ENCODE data around the gene CD300LD. TPM values are rescaled to one million over a fixed set of nuclear protein-coding genes. Genes with fewer than 3 reads are reported as not detected.

CD300LD gene
- total and polyA plus RNA-seq, 2 of the 8 experiments (the other 6 are each of a cell fraction or from before 2014, with no cell fraction given), result not detected

GRCh38 chr17:74568106-74568873 lies 23.8 kb downstream of the CD300LD start:
- H2AFZ ChIP-seq (ENCODE audit: low read length), result no peak overlapping the region
- H4K91ac ChIP-seq (replicated peaks; ENCODE audit: insufficient read length, low read length), result peak overlapping the region; percentile 87
- H3K18ac ChIP-seq (ENCODE audit: extremely low read depth, low read length), result no peak overlapping the region
- peaks cover 0 to 3% (median 2%) of the 10 kb centered on the region in 4 experiments; a peak in 3 of 7 replicates for H3K4me1 ChIP-seq (replicated peaks in 1 of 4; ENCODE audit: control insufficient read depth in 3 of 4, insufficient read depth in 4 of 4, low read length in 3 of 4)
- FAIRE-seq (no peak), DNase-seq (ENCODE audit: low read depth in 1 of 2, low spot score in 2 of 2) (no peak)
- peak overlapping the region; percentile 91; the same call in 1 of the 2 replicates for H2BK12ac ChIP-seq (ENCODE audit: low read depth, low read length)
- ChIA-PET CTCF (ENCODE audit: partially characterized antibody) (interaction anchor here (0.6 to 4.2 kb wide), 6 partner anchors 9 to 1251 kb away, joined by 3 to 33 read pairs (median 15); no protein-coding TSS in a partner anchor), POLR2A (ENCODE audit: partially characterized antibody) (interaction anchor here (0.6 kb wide), 1 partner anchor 13 kb away, joined by 3 read pairs; no protein-coding TSS in a partner anchor)
- H3K4me2 ChIP-seq (ENCODE audit: insufficient read depth in 1 of 2, low read depth in 2 of 2, low read length in 2 of 2), result no peak overlapping the region; a peak in 1 of 4 replicates
- no peaks in the 10 kb centered on the region for H3K9me3 ChIP-seq (ENCODE audit: insufficient read depth in 2 of 2, low read depth in 1 of 2, low read length in 1 of 2)
- H3K27me3 ChIP-seq (replicated peaks in 1 of 4; ENCODE audit: control insufficient read depth in 3 of 4, extremely low read depth in 1 of 4, insufficient read depth in 3 of 4, low read length in 3 of 4), result peaks cover 0 to 2% (median under 1%) of the 10 kb centered on the region in 4 experiments; a peak in 1 of 7 replicates
- no peak overlapping the region for H3K14ac ChIP-seq (ENCODE audit: insufficient read length)
- H2BK20ac ChIP-seq (ENCODE audit: low read length), result peak overlapping the region; percentile 52; the same call in 1 of the 2 replicates
- peaks cover 13% of the 10 kb centered on the region for H3K23me2 ChIP-seq (ENCODE audit: low read depth, low read length)
- H3K4me3 ChIP-seq (ENCODE audit: extremely low read depth in 1 of 4, insufficient read depth in 2 of 4, low read depth in 3 of 4, low read length in 4 of 4), result no peak overlapping the region
- H4K5ac ChIP-seq (ENCODE audit: insufficient read length, low read depth, low read length), result no peak overlapping the region
- TF ChIP-seq BACH1 (IDR thresholded peaks at IDR 0.05; ENCODE audit: low read length) (no peak), ZNF274 (IDR thresholded peaks at IDR 0.05; ENCODE audit: borderline replicate concordance, extremely low read depth, low read length) (no peak), POLR2A (IDR thresholded peaks at IDR 0.05; ENCODE audit: control extremely low read depth in 1 of 2, low read depth in 2 of 2, low read length in 2 of 2) (no peak), SAP30 (IDR thresholded peaks at IDR 0.05; ENCODE audit: insufficient read depth, insufficient replicate concordance, low read length) (no peak), SRF (IDR thresholded peaks at IDR 0.05; ENCODE audit: low read depth, low read length) (no peak), POLR2AphosphoS5 (IDR thresholded peaks at IDR 0.05; ENCODE audit: low read depth, low read length) (no peak)
- H2AK5ac ChIP-seq (ENCODE audit: low read depth, low read length), result peak overlapping the region; percentile 79
- H4K20me1 ChIP-seq (replicated peaks in 1 of 2; ENCODE audit: control insufficient read depth in 1 of 2, insufficient read depth in 2 of 2, low read length in 2 of 2), result peaks cover 0 to 12% of the 10 kb centered on the region in 2 experiments
- no peak overlapping the region for H4K8ac ChIP-seq (ENCODE audit: extremely low read depth, insufficient read depth, low read length)
- H3K23ac ChIP-seq (ENCODE audit: insufficient read length), result no peak overlapping the region
- no peak overlapping the region; the same call in 1 of the 2 replicates for H2BK5ac ChIP-seq (ENCODE audit: low read depth, low read length)
- peak overlapping the region; percentile 95 for H3K56ac ChIP-seq (replicated peaks; ENCODE audit: insufficient read length, low read depth, low read length)
- H3K9ac ChIP-seq (replicated peaks in 1 of 4; ENCODE audit: extremely low read depth in 1 of 4, low read depth in 3 of 4, low read length in 3 of 4), result no peak overlapping the region; a peak in 1 of 7 replicates
- no peaks in the 10 kb centered on the region for H3K36me3 ChIP-seq (ENCODE audit: control insufficient read depth in 2 of 4, insufficient read depth in 4 of 4, low read length in 3 of 4)
- peak overlapping the region; percentile 95 for H3K4ac ChIP-seq (replicated peaks; ENCODE audit: insufficient read length, low read depth, low read length)
- peaks cover 7% of the 10 kb centered on the region for H3K79me1 ChIP-seq (ENCODE audit: low read depth, low read length)
- no peaks in the 10 kb centered on the region; a peak in 1 of 4 replicates for H3K79me2 ChIP-seq (ENCODE audit: control insufficient read depth in 1 of 2, insufficient read depth in 2 of 2, low read length in 2 of 2)
- 79 to 100% methylated on average over 1 to 4 of the region's 4 CpGs for WGBS, 2 experiments (ENCODE audit: extremely low coverage in 1 of 2, insufficient coverage in 1 of 2, insufficient read length in 1 of 2, insufficient replicate concordance in 2 of 2, low coverage in 1 of 2, low lambda C conversion rate in 2 of 2, missing lambda C conversion rate in 1 of 2)
- H2BK120ac ChIP-seq (replicated peaks; ENCODE audit: low read depth, low read length), result no peak overlapping the region
- no peak overlapping the region for H3K27ac ChIP-seq (ENCODE audit: low read depth, low read length)
- peak overlapping the region; percentile 73; the same call in 1 of the 2 replicates for H2BK15ac ChIP-seq (ENCODE audit: low read length)

All from H1 (cell line).